Endothelial cell of umbilical vein (primary cell): ENCODE measurements around the gene MIGA2.

ENCODE experiments used
- CTCF ChIP-seq, 2 donors: IDR thresholded peaks; 1 replicate in 1 of 2; 2 replicates in 1 of 2; pipeline ENCODE4 v1.5.1; 2011; ENCODE audit warnings: low read length in 2 of 2, mild to moderate bottlenecking in 2 of 2, moderate library complexity in 2 of 2, control low read depth in 1 of 2, inconsistent platforms in 1 of 2, low read depth in 1 of 2; ENCODE audit not compliant: insufficient read depth in 1 of 2; ENCODE audit errors: extremely low read depth in 1 of 2
- EZH2 ChIP-seq: IDR thresholded peaks from 2 replicates; pipeline ENCODE4 v1.6.1; 2012; ENCODE audit warnings: borderline replicate concordance, low read depth, mild to moderate bottlenecking, moderate library complexity, low read length, inconsistent platforms; ENCODE audit not compliant: severe bottlenecking
- FOS ChIP-seq: IDR thresholded peaks from 2 replicates; pipeline ENCODE4 v1.6.1; 2011; ENCODE audit warnings: mild to moderate bottlenecking, low read length, moderate library complexity, borderline replicate concordance; ENCODE audit not compliant: insufficient read depth
- POLR2A ChIP-seq: IDR thresholded peaks from 2 replicates; pipeline ENCODE4 v1.6.1; 2012; ENCODE audit warnings: low read depth, mild to moderate bottlenecking, control low read depth, low read length
- POLR2AphosphoS5 ChIP-seq: IDR thresholded peaks from 2 replicates; pipeline ENCODE4 v1.6.1; 2012; ENCODE audit warnings: low read depth, mild to moderate bottlenecking, control low read depth, low read length, moderate library complexity; ENCODE audit not compliant: insufficient read depth

- TF ChIP-seq POLR2AphosphoS5 (no peak), EZH2 (no peak), CTCF (IDR thresholded peaks at IDR 0.05; ENCODE audit: extremely low read depth in 1 of 2, insufficient read depth in 1 of 2, low read depth in 1 of 2, low read length in 2 of 2) (no peak), FOS (no peak), POLR2A (no peak)
These were observed 9.8 kb upstream of the MIGA2 start for GRCh38 chr9:129026442-129027223.
